ENCODE data around the gene RDH14. TPM values are rescaled to one million over a fixed set of nuclear protein-coding genes. Genes with fewer than 3 reads are reported as not detected.

Gene RDH14
- total and polyA plus RNA-seq, 4 donors: 13.3 to 23.9 (median 15.6) TPM

GRCh38 chr2:18557121-18557520 lies 3.3 kb downstream of the RDH14 start:
- no peak overlapping the region for H3K27ac ChIP-seq (ENCODE audit: low read depth in 1 of 2, low read length in 2 of 2)

GRCh38 chr2:18552351-18553077 lies 7.9 kb downstream of the RDH14 start:
- Histone ChIP-seq H3K9me3 (ENCODE audit: control insufficient read depth in 4 of 4, low read length in 3 of 4) (no peaks in the 10 kb centered on the region), H3K27me3 (ENCODE audit: control insufficient read depth in 4 of 4, insufficient read depth in 4 of 4, low read length in 3 of 4) (no peaks in the 10 kb centered on the region), H3K36me3 (ENCODE audit: control insufficient read depth in 4 of 4, insufficient read depth in 3 of 4, low read depth in 1 of 4, low read length in 3 of 4) (peaks cover 0 to 17% (median 3%) of the 10 kb centered on the region in 4 donors), H3K4me3 (ENCODE audit: low read depth in 1 of 3, low read length in 3 of 3) (no peak overlapping the region), H3K27ac (ENCODE audit: low read depth in 1 of 2, low read length in 2 of 2) (no peak overlapping the region), H3K4me1 (ENCODE audit: control insufficient read depth in 4 of 4, insufficient read depth in 4 of 4, low read length in 3 of 4) (peaks cover 0 to 3% (median 1%) of the 10 kb centered on the region in 4 donors), H3K9ac (ENCODE audit: low read depth in 1 of 2, low read length in 2 of 2) (no peak overlapping the region)
- DNase-seq (ENCODE audit: low spot score): no peak
- TF ChIP-seq NR2F2 (IDR thresholded peaks at IDR 0.05) (no peak), CTCF (IDR thresholded peaks at IDR 0.05; ENCODE audit: low read depth, low read length, missing input control) (no peak), REST (IDR thresholded peaks at IDR 0.05) (no peak), ATF3 (IDR thresholded peaks at IDR 0.05) (no peak), HNF4G (IDR thresholded peaks at IDR 0.05) (no peak), RAD21 (IDR thresholded peaks at IDR 0.05) (no peak), GABPA (IDR thresholded peaks at IDR 0.05 in 1 of 2, conservative IDR thresholded peaks at IDR 0.05 in 1 of 2) (no peak), JUND (IDR thresholded peaks at IDR 0.05) (no peak), EGR1 (IDR thresholded peaks at IDR 0.05; ENCODE audit: low read depth in 2 of 2) (no peak), ZBTB33 (IDR thresholded peaks at IDR 0.05) (no peak), MAX (IDR thresholded peaks at IDR 0.05) (no peak), YY1 (IDR thresholded peaks at IDR 0.05) (no peak), FOXA2 (IDR thresholded peaks at IDR 0.05) (no peak), TAF1 (conservative IDR thresholded peaks at IDR 0.05) (no peak)
- WGBS: 89% methylated on average over 3 of the region's 3 CpGs

More at GRCh38 chr2:18557121-18557520, 3.3 kb downstream of the RDH14 start:
- H3K9ac ChIP-seq (ENCODE audit: low read depth in 1 of 2, low read length in 2 of 2): no peak overlapping the region
- no peaks in the 10 kb centered on the region for H3K9me3 ChIP-seq (ENCODE audit: control insufficient read depth in 4 of 4, low read length in 3 of 4)
- no peak for DNase-seq (ENCODE audit: low spot score)
- no peak for TF ChIP-seq REST (IDR thresholded peaks at IDR 0.05)
- H3K4me3 ChIP-seq (ENCODE audit: low read depth in 1 of 3, low read length in 3 of 3): no peak overlapping the region
- H3K27me3 ChIP-seq (ENCODE audit: control insufficient read depth in 4 of 4, insufficient read depth in 4 of 4, low read length in 3 of 4): no peaks in the 10 kb centered on the region
- peaks cover 0 to 17% (median 3%) of the 10 kb centered on the region in 4 donors for H3K36me3 ChIP-seq (ENCODE audit: control insufficient read depth in 4 of 4, insufficient read depth in 3 of 4, low read depth in 1 of 4, low read length in 3 of 4)
- 92% methylated on average over 2 of the region's 2 CpGs for WGBS
- peaks cover 4 to 25% (median 11%) of the 10 kb centered on the region in 4 donors for H3K4me1 ChIP-seq (ENCODE audit: control insufficient read depth in 4 of 4, insufficient read depth in 4 of 4, low read length in 3 of 4)
